GM21717 (cell line): ENCODE data around the gene MAML2.

ENCODE experiments used
- ATAC-seq: cut with Tn5 transposase; IDR thresholded peaks from one replicate; pipeline ENCODE4 v1.9.1; 2021; ENCODE audit warnings: mild to moderate bottlenecking, moderate library complexity; ENCODE audit not compliant: unreplicated experiment

The MAML2 gene

DNA sequence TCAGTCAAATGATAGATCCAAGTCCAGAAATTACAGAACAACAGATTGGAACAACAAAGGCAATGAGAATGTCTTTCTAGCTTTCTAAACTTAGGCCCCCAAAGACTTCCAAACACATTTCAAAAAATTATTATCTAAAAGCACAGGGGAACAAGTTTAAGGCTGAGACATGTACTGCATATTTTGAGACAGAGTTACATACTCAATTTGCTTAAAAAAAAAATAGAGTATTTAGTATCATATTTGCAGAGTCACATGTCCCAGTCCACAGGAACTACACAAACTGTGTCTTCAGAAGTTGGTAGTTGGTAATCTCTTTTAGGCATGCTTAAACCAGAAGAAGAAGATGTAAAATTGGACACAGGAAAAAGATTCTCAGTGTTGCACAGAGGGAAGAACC is 127.2 kb downstream of the MAML2 start:
- ATAC-seq, result no peak

DNA sequence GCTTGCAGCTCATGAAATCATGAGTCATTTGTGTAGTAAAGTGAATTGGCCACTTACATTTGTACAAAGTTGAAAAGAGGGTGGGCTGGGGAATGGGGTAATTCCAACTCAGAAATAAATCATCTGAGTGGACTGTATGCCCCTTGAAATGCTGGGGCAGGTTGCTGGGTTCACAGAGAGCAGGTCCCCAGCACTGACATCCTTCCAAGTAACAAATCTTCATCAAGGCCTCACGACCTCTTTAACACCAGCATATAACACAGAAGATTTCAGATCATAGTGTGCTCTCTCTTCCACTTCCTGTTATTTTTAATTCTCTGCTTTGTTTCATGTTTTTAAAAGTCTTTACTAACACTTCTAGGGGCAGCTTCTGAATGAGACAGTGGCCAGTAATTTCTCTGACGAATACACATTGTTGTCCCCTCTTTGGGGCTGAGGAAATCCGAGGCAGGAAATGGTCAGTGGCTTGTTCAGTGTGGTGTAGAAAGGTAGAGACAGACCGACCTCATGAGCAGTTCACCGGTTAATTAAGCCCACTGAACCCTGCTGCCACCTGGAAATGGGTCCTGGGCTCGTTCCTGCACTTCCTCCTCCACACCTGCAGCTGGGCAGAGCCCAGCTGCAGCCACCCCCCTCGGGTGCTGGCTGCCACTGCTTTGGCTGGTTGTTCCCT is 127.7 kb downstream of the MAML2 start:
- peak; percentile 70 for ATAC-seq

DNA sequence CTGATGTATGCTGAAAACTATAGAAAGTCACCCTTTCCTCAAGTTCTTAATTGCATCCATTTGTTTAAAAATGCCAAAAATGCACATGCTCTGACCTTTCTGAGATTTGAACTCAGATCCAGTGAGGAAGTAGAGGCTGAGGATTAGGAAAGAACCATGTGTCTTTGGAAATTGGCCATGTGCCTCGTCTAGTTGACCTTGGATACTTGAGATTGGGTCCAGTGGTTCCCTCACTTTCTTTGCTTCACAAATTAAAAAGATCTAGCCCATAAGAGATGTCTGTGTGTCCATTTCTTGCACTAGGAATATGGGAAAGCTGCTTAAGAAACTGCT is 128.3 kb downstream of the MAML2 start:
- no peak for ATAC-seq

DNA sequence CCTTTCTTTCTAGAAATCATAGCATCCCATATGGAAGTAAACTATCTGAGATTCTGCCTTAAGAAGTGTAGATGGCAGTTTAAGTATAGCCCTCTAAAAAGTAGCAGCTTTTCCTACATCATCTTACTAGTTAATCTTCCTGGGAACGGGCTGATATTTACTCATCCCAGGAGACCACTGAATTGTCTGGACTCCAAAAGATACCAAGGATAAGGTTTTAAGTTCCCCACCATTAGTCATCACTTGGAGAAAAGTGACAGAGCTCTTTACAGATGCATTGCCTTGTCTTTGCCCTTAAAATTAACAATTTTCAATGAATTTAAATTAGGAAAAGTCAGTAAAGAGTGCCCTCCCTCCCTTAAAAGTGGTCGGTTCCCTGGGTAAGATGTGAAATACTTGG is 129.5 kb downstream of the MAML2 start:
- ATAC-seq, result no peak

DNA sequence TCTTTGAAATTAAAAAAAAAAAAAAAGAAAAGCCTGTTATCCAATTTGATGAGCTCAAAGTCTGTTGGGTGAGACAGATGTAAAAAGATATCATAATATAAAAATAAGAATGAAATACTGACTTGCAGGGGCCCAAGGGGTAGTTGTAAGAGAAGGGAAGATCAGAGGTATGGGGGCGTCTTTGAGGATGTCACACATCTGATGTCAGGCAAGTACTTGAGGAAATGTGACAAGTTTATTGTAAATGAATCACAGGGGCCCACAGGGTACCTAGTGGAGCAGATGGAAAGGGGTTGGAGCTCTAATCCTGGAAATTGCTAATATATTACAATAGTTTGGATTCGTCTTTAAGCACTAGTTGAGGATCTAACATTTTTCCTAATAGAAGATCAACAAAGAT is 131.6 kb downstream of the MAML2 start:
- ATAC-seq, result no peak

DNA sequence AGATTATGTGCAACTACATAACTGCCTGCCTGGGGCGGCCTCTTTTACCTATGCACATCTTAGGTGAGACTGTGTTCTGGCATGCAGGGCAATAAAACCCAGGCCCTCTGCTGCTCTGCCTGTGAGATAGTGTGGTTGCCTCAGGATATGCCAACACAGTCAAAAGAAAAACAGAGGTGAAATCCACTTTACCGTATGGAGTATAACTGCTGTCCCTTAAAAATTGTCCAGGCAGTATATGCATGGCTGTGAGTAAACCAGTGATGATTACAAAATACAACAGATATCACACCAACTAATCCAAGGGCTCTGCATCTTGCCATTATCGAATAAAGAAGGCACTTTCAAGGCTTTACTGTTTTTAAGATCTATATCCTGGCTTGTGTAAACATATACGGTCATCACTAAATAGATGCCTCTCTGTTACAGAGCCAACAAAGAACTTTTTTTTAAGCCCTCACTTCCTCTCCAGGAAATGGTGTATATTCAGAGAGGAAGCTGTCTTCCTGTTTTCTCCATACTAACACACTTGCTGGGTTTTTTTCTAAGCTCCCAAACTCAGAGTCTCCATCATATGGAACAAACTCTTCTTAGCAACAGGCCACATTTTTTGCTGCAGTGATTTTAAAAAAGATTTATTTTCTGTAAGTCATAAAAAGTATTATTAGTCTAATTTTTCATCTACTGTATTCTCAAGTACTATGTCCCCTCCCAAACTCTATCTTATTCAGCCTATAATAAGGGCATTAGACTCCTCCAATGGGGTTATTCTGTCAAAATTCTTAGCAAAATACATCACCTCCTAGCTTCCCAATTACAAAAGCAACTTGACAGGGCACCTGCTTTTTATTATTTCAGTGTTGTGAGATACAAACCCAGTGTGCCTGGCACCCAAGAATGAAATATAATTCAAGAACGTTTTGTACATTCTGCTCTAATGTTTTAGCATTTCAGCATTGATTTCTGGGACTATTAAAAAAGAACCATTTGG is 135.2 kb downstream of the MAML2 start:
- no peak for ATAC-seq

GRCh38 chr11:96206955-96207354 is 136.0 kb downstream of the MAML2 start:
- no peak for ATAC-seq

DNA sequence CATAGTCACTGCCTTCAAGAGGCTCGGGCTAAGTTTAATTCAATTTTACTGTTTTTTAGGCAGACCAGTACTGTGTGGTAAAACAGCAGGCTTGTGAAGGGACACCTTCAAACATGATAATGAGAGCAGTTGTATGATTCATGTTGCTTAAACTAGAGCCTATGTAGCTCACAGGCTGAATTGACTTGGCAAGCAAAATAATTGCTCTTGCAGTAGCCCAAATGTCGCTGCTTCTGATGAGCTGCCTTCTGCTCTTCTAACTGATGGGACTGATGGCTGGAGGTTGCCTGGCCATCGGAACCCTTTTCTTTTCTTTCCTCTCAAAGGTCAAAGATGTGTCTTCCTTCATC is 137.6 kb downstream of the MAML2 start:
- ATAC-seq, result no peak

DNA sequence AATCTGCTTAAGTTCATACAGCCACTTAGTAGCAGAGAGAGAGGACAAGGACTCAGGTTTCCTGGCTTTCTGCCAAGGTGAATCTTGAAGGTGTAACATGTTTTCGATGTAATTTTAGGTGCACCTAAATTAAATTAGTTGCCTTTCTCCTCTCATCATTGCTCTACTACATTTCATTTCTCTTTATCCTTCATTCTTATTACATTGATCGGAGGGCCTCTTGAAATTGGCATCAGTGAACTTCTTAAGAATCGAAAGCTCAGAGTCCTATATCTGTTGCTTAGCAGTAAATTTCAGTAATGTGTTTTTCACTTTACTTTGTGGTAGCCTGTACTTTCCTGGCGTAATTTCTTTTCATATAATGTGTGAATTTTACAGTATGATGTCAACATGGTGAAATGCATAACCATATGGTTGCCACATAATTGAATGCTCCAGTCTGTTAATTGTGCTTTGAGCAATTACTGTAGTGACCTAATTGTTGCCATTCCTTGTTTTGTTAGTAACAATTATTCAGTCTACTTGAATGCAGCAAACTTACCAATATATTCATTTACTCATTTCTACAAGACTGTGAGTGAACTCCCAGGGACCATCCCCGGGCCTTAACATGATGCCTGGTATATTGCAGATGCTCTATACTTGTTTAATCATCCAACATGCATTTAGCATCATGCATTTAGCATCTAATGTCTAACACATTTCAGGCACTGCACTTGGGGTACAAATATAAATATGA is 138.1 kb downstream of the MAML2 start:
- no peak for ATAC-seq

DNA sequence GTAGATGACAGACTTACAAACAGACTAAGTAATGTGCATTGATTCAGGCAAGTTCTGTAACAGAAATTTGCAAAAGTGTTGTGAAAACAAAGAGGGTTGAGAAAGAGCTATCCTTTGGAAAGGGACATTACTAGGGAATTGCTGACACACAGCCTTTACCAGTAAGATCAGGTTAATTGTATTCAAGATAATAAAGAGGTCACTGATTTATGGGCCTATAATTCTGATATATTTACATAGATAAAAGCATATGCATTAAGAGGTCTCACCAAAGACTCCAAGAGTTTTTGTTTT is 138.7 kb downstream of the MAML2 start:
- ATAC-seq, result no peak

- ATAC-seq, result no peak
Measured at GRCh38 chr11:96203567-96204365, 139.2 kb downstream of the MAML2 start.

DNA sequence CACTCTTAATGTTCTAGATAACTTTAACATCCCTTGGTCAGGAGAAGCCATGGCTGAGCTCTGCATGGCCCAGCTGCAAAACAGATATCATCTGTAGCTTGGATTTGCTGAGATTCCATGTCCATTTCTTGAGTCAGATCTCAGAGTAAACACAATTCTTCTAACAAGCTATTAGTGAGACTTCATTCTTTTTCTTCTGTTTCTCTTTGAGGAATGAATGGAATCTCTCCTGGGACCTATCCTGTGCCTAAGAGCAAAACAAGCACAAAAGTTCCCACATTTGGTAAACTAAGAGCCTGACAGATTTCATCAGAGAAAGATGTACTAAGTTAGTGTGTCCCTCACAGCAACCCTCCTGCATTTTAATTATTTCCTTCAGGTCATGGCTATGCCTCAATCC is 142.8 kb downstream of the MAML2 start:
- no peak for ATAC-seq

DNA sequence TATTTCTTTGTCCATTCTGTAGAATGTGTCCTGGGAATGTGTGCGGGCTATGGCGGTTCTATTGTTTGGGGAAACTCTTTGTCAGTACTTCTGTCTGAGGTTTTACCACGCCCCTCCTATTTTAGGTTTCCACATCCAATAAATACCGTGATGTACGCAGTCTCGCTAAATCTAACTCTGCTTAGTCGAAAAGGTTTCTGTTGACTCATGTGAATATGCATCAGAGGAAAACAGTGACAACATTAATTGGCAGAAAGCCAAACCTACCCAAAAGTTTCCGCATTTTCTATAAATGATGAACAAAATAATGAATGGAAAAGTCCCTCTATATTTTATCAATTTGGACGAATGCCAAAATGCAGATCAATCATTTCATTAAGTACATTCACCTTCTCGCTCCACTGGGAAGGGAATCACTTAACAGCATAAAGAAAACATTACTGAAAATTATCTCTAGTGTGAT is 143.4 kb downstream of the MAML2 start:
- no peak for ATAC-seq

- ATAC-seq, result peak; percentile 74
Measured at GRCh38 chr11:96197801-96198701, 144.9 kb downstream of the MAML2 start.

DNA sequence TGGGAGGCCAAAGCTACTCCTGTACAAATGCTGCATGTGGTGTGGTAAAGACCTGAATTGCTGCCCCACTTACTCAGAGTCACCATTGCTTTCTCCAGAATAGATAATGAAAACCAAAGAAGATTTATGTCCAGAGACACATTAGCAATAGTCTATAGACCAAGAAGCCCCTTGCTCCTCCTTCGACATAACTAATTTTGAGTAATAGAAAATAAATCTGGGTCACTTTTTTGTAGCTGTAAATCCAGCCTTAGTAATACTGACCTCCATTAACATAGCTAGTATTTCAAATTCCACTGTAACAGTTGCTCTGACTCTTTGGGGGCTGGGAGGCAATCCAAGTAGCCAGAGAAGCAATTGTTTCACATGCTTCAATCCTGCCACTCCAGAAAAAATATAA is 145.9 kb downstream of the MAML2 start:
- ATAC-seq, result no peak

- no peak for ATAC-seq
Measured at GRCh38 chr11:96196181-96196662, 146.8 kb downstream of the MAML2 start.

DNA sequence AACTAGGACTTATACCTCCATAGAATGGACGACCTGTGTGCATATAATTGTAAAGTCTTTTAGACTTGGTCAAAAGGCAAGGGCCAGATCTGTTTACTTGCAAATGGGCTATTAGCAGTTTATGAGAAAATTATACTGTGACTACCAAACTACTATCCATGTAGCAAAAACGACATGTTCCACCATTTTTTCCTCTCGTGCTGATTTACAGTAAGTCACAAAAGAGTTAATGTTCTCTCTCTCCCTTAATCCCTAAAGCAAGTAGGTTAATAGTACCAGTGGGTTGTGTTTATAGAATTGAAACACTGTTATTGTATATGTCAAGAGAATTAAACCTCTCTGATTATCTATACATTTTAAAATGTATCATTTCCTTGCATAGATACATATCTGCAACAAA is 147.3 kb downstream of the MAML2 start:
- no peak for ATAC-seq

- no peak for ATAC-seq
Measured at GRCh38 chr11:96194581-96195374, 148.2 kb downstream of the MAML2 start.
